ENCODE results near the gene FHL1.

The FHL1 gene

DNA sequence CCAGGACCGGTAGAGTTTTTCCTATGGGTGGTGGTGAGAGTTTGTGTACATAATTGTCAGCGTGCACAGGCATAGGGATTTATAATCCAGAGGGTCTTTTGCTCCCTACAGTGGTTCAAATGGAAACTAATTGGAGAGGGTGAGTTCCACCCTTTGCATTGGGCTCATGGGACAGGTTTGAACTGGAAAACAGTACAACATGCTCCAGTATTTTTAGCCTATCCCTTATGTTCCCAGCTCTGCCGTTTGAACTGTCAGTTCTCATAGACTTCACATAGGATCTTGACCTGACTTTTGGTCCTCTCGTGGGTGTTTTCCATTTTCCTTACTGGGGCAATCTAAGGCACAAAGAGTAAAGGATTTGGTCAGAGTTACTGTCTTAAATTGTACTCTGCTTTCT lies 31.8 kb downstream of the FHL1 start:
- TF ChIP-seq JUND (IDR thresholded peaks at IDR 0.05; ENCODE audit: low read depth): no peak
- no peak for DNase-seq (ENCODE audit: low read depth in 1 of 2, low spot score in 1 of 2)
- in situ Hi-C loops (cut with HindIII; ENCODE audit: low pct_unique_long_range_greater_than_20kb, low sequenced_read_pairs): no loop called here

GRCh38 chrX:136182414-136182813 lies 35.1 kb downstream of the FHL1 start:
- DNase-seq (ENCODE audit: low read depth in 1 of 2, low spot score in 1 of 2): no peak
- TF ChIP-seq JUND (IDR thresholded peaks at IDR 0.05; ENCODE audit: low read depth): no peak
- in situ Hi-C loops (cut with HindIII; ENCODE audit: low pct_unique_long_range_greater_than_20kb, low sequenced_read_pairs): no loop called here

GRCh38 chrX:136183172-136183571 lies 35.8 kb downstream of the FHL1 start:
- no peak for DNase-seq (ENCODE audit: low read depth in 1 of 2, low spot score in 1 of 2)
- in situ Hi-C loops (cut with HindIII; ENCODE audit: low pct_unique_long_range_greater_than_20kb, low sequenced_read_pairs): no loop called here
- no peak for TF ChIP-seq JUND (IDR thresholded peaks at IDR 0.05; ENCODE audit: low read depth)

DNA sequence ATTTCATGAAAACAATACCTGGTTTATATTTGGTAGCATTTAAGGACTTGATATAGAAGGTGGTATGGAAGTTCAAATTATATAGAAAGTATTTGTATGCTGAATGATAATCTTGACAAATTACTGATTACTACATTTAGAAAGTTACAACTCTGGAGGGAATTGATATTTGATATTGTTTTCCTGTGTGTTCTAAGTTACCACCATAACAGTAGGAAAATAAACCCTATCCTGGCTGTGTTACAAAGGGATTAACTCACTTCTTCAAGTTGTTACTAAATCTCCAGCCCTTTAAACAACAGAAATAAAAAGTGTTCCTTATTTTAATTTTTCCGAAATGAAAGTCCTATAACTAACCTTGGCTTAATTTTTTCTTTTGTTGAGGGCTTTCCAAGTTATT lies 36.6 kb downstream of the FHL1 start:
- no peak for TF ChIP-seq JUND (IDR thresholded peaks at IDR 0.05; ENCODE audit: low read depth)
- DNase-seq (ENCODE audit: low read depth in 1 of 2, low spot score in 1 of 2): no peak

GRCh38 chrX:136185401-136186022 lies 38.2 kb downstream of the FHL1 start:
- TF ChIP-seq JUND (IDR thresholded peaks at IDR 0.05; ENCODE audit: low read depth): no peak
- in situ Hi-C loops (cut with HindIII; ENCODE audit: low pct_unique_long_range_greater_than_20kb, low sequenced_read_pairs): no loop called here
- DNase-seq (ENCODE audit: low read depth in 1 of 2, low spot score in 1 of 2): no peak

More for the DNA sequence above, 36.6 kb downstream of the FHL1 start:
- in situ Hi-C loops (cut with HindIII; ENCODE audit: low pct_unique_long_range_greater_than_20kb, low sequenced_read_pairs): no loop called here

GRCh38 chrX:136186023-136186413 lies 38.7 kb downstream of the FHL1 start:
- TF ChIP-seq JUND (IDR thresholded peaks at IDR 0.05; ENCODE audit: low read depth): no peak
- in situ Hi-C loops (cut with HindIII; ENCODE audit: low pct_unique_long_range_greater_than_20kb, low sequenced_read_pairs): no loop called here
- DNase-seq (ENCODE audit: low read depth in 1 of 2, low spot score in 1 of 2): no peak

GRCh38 chrX:136189222-136189621 lies 41.9 kb downstream of the FHL1 start:
- in situ Hi-C loops (cut with HindIII; ENCODE audit: low pct_unique_long_range_greater_than_20kb, low sequenced_read_pairs): no loop called here
- TF ChIP-seq JUND (IDR thresholded peaks at IDR 0.05; ENCODE audit: low read depth): no peak
- no peak for DNase-seq (ENCODE audit: low read depth in 1 of 2, low spot score in 1 of 2)

DNA sequence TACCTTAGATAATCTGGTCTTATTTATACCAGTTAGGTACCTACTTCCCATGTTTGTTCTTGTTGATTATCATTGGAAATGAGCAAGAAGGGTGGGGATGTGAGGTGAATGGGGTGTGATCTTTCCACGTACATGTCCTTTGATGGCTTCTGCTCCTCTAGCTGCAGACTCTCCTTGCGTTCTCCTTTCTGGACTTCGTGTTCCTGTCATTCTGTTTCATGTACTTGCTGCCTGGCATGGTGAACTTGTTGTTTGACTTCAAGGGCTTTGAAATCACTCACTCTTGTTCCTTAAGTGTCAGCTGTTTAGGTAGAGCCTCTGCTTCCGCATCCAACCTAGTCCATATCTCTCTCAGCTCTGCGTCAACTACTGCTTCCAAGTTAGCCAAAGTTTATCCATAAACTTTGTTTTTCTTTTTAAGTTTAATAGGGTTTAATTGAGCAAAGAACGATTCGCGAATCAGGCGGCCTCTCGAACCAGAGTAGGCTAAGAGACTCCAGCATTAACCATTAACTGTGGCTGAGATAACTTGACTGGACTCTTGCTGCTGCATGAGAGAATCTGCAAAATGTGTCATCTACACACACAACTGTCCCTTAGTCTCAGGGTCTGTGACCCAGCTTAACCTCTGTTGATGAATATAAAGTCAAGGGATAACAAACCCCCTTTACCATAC lies 42.8 kb downstream of the FHL1 start:
- in situ Hi-C loops (cut with HindIII; ENCODE audit: low pct_unique_long_range_greater_than_20kb, low sequenced_read_pairs): no loop called here

DNA sequence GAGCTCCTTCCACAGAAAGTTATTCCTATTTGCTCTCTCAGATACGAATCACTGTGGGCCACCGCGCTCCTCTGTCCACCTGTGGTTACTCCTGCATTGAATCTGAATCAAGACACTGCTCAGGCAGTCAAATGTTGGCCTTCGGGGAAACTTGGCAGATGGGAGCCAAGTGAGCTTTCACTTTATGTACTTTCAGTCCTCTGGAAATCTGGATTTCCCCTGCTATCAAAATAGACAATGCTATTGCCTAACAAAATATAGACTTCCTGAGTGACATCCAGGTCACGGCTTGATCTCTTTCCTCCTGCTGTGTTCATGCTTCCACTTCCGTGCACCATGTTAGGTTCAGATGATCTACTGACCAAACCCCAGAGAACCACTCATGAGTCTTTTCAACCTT lies 43.8 kb downstream of the FHL1 start:
- no peak for DNase-seq (ENCODE audit: low read depth in 1 of 2, low spot score in 1 of 2)
- in situ Hi-C loops (cut with HindIII; ENCODE audit: low pct_unique_long_range_greater_than_20kb, low sequenced_read_pairs): no loop called here
- no peak for TF ChIP-seq JUND (IDR thresholded peaks at IDR 0.05; ENCODE audit: low read depth)

More for the DNA sequence above, 42.8 kb downstream of the FHL1 start:
- DNase-seq (ENCODE audit: low read depth in 1 of 2, low spot score in 1 of 2): no peak
- TF ChIP-seq JUND (IDR thresholded peaks at IDR 0.05; ENCODE audit: low read depth): no peak

DNA sequence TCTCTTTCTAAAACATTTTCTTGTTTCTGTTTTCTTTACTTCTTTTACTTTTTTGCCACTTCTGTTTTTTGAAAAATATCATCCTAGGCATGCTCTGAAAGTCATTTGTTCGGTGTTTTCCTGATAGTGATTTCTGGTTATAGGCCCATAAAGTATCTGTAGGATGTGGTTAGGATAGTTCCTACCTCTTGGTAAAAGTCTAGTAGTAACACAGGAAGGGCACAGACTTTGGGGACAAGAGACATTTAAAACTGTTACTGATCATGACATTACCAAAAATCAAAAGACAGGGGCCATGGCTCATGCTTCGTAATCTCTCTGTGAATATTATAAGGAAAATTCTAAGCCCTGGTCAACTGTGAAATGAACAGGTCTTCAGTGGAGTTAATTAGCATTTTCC lies 44.8 kb downstream of the FHL1 start:
- TF ChIP-seq JUND (IDR thresholded peaks at IDR 0.05; ENCODE audit: low read depth): no peak
- in situ Hi-C loops (cut with HindIII; ENCODE audit: low pct_unique_long_range_greater_than_20kb, low sequenced_read_pairs): no loop called here
- no peak for DNase-seq (ENCODE audit: low read depth in 1 of 2, low spot score in 1 of 2)

GRCh38 chrX:136192839-136193414 lies 45.6 kb downstream of the FHL1 start:
- DNase-seq (ENCODE audit: low read depth in 1 of 2, low spot score in 1 of 2): no peak
- TF ChIP-seq JUND (IDR thresholded peaks at IDR 0.05; ENCODE audit: low read depth): no peak

DNA sequence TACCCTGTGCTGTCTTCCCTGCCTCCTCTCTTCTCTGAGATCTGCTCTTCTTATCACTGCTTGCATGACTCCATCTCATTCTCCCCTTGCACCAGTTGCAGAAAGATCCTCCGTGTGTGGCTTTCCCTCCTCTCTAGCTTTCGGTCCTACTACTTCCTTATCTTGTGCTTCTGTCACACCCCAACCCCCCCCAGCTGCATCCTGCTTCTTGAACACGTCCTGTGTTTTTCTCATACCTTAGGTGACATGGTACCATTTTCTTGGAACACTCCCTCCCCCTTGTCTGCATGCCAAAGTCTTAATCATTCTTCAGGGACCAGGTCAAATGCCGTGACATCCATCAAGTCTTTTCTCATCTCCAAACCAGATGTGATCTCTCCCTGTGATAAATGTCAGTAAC lies 46.4 kb downstream of the FHL1 start:
- DNase-seq (ENCODE audit: low read depth in 1 of 2, low spot score in 1 of 2): no peak
- in situ Hi-C loops (cut with HindIII; ENCODE audit: low pct_unique_long_range_greater_than_20kb, low sequenced_read_pairs): no loop called here
- no peak for TF ChIP-seq JUND (IDR thresholded peaks at IDR 0.05; ENCODE audit: low read depth)

More at GRCh38 chrX:136192839-136193414, 45.6 kb downstream of the FHL1 start:
- in situ Hi-C loops (cut with HindIII; ENCODE audit: low pct_unique_long_range_greater_than_20kb, low sequenced_read_pairs): no loop called here

GRCh38 chrX:136194536-136194935 lies 47.2 kb downstream of the FHL1 start:
- TF ChIP-seq JUND (IDR thresholded peaks at IDR 0.05; ENCODE audit: low read depth): no peak
- no peak for DNase-seq (ENCODE audit: low read depth in 1 of 2, low spot score in 1 of 2)
- in situ Hi-C loops (cut with HindIII; ENCODE audit: low pct_unique_long_range_greater_than_20kb, low sequenced_read_pairs): no loop called here

Data from T47D (cell line).